GM19467 (cell line): ENCODE measurements around the gene BAAT.
"Not testable (repeated sequence)": the region's sequence is repeated elsewhere in the genome, so short reads cannot be mapped to it uniquely, and the experiment has no call there.

Source experiments
- ATAC-seq: cut with Tn5 transposase; IDR thresholded peaks from one replicate; pipeline ENCODE4 v1.9.1; 2021; ENCODE audit warnings: mild to moderate bottlenecking, moderate library complexity; ENCODE audit not compliant: unreplicated experiment

The BAAT gene

DNA sequence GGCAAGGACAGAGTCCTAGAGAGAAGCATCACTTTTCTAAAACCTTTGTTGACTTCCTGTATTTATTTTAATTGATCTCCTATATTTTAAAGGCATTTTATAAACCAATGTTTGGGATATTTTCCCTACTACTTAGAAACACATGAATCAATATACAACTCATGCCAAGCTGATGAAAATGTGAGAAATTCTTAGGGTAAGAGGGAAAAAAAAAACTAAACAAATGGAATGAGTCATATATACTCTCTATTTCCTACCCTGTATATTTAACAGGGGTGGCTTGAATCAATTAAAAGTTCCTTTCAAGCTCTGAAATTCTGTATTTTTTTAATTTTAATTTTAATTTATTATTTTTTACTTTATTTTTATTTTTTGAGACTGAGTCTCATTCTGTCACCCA is 19.6 kb downstream of the BAAT start:
- no peak for ATAC-seq

DNA sequence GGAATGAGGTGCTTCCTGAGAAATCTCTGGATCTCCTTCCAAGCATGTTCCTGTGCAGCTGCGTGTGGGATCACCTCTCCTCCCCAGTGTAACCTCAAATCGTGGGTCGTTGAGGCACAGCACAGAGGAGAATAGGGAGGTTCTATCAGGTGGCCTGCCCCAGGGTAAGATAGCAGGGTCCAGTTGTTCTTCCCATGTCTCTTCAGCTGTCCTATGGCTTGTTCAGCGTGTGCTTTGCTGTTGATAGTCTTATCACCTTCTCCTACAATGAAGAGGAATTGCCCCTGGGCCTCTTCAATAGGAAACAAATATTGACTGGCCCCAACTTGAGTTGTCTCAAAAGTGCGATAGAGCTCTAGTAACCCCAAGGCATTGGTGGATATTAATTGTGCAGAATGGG is 22.4 kb downstream of the BAAT start:
- no peak for ATAC-seq

DNA sequence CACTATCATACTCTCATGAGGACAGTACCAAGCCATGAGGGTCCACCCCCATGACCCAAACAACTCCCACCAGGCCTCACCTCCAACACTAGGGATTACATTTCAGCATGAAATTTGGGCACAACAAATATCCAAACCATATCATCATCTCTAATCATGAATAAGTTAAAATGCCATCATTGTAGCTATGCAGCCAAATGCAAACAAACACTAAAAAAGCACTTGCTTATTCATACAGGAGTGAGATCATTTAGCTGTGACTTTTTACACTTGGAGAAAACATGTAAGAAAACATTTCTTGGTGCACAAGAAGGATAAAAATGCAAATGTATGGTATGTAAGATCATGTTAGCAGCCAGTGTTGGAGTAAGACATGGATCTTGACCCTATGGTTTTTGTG is 24.2 kb downstream of the BAAT start:
- no peak for ATAC-seq

DNA sequence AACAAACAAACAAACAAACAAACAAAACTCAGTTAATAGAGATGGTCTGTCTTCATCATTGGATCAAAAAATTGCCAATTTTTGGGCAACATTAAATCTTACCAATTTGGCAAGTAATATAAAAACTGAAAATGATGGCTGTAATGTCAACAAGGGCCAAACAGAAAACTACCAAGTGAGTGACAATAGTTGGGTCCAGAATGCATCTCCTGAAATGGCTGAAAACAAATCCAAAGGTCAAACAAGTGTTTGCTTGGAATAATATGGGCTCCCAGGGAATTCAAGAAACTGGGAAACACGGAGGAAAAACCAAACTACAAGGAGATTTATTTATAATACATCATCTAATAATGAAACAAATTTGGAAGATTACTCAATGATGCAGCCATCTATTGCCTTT is 25.1 kb downstream of the BAAT start:
- no peak for ATAC-seq

- no peak for ATAC-seq
Measured at GRCh38 chr9:101356619-101357018, 28.2 kb downstream of the BAAT start.

DNA sequence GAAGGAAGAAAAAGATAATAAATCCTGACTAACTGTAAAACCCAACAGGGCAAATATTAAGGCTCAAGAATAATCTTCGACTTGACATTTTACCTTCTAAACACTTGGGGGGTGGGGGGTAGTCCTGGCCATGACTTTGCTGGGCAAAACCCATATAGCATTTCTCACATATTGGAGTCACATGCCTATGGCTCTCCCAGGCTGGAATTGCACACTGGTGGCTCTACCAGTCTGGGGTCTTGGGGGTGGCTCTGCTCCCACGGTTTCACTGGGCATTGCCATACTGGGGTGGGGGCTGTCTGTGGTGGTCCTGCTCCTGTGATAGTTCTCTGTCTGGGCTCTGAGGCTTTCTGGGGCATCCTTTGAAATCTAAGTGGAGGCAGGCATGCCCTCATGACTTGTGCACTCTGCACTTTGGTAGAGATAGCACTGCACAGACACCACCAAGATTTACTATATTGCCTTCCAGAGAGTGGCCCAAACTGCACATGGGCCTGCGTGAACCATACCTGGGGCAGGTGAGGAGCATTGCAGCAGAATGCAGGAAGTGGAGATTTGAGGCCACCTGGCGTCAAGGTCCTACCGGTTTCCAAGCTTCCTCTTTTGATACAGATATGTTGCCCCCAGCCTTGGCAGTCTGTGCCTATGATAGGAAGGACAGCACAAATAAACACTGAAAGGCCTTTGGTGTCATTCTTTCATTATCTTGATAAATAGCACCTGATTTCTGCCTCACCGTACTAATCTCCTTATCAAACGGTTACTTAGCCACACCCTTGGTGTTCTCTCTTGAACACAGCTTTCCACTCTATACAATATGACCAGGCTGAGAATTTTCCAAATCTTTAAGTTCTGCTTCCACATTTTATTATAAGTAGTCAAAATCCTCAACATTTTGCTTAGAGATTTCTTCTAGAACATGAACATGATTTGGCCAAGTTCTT is 29.8 kb downstream of the BAAT start:
- no peak for ATAC-seq

- no peak for ATAC-seq
Measured at GRCh38 chr9:101354143-101354764, 30.6 kb downstream of the BAAT start.

GRCh38 chr9:101353683-101354082 is 31.1 kb downstream of the BAAT start:
- ATAC-seq = no peak

GRCh38 chr9:101352892-101353463 is 31.8 kb downstream of the BAAT start:
- no peak for ATAC-seq

GRCh38 chr9:101350285-101350684 is 34.5 kb downstream of the BAAT start:
- ATAC-seq = no peak

- no peak for ATAC-seq
Measured at GRCh38 chr9:101342595-101342994, 42.2 kb downstream of the BAAT start.

- no peak for ATAC-seq
Measured at GRCh38 chr9:101341958-101342357, 42.8 kb downstream of the BAAT start.

GRCh38 chr9:101337237-101337636 is 47.6 kb downstream of the BAAT start:
- no peak for ATAC-seq

DNA sequence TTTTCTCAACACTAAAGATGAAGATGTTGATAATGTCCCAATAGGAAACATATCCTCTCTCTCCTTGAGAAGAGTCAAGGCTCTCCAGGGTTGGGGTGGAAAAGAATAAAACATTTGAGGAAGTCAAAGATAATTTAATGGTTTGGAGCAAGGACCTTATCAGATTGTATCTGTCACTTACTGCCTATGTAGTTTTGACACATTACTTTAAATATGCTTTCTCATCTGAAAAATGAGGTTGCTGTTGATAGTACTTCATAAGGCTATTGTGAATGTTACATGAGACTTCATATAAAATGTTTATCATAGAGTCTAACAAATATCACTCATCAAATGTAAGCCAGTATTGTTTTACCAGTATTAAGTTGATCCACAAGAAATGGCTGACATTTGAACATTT is 48.7 kb downstream of the BAAT start:
- no peak for ATAC-seq

GRCh38 chr9:101333926-101334702 is 50.7 kb downstream of the BAAT start:
- ATAC-seq = no peak

- ATAC-seq = no peak
Measured at GRCh38 chr9:101333490-101333889, 51.3 kb downstream of the BAAT start.

DNA sequence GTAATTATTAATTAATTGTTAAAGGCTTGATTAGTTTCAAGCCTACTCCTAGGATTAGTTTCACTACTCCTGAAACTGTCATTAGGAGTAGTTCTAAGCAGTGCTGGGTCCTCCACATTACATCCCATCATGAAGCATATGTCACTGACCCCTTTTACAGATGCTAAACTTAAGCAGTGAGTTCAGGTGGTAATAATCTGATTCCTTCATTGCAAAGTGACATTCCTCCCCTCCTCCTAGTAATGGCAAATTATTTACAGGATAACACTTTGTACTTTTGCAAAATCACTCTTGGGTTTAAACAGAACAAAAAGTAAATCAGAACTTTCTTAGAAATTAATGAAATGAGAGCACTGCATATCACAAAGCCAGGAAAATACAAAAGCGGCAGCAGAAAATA is 52.4 kb downstream of the BAAT start:
- no peak for ATAC-seq

GRCh38 chr9:101327422-101327909 is 57.3 kb downstream of the BAAT start:
- ATAC-seq = not testable (repeated sequence)

- no peak for ATAC-seq
Measured at GRCh38 chr9:101326501-101326900, 58.3 kb downstream of the BAAT start.

DNA sequence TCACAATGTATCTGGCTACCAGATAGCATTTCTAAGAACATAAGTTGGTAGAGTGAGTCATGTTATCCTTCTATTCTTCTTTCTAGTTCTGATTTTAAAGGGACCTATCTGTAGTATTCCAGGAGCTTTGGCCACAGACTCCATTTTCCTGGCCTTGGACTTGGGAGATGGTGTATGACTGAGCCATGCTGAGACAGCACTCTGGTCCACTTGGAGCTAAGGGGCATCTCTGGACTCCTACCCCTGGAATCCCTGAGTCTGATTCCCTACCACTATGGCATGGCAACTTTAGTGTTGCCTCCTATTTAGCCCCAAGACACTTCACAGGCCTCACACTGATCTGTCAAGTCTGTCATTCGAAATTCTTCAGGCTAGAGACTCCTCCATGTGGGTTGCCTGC is 58.8 kb downstream of the BAAT start:
- no peak for ATAC-seq

DNA sequence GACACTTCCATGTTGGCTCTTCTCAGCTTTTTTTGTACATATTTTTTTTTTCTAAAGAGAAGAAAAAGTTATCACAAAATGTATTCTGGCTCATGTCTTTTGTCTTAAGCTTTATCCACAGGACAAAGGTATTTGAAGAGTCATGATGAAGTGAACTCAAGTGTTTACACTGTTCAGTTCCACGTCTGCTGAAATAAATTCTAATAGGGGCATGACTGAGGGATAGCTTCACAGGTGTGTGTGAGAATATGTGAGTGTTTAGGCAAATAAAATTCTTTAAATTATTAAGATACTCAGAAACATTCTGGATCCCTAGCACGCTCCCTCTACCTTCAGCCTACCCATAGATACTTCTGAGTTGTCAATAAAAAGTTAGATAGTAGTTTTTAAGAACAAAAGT is 59.8 kb downstream of the BAAT start:
- no peak for ATAC-seq
